ENCODE measurements around the gene GNB1L.
"Not testable (repeated sequence)": the region's sequence is repeated elsewhere in the genome, so short reads cannot be mapped to it uniquely, and the experiment has no call there.

Gene GNB1L

GRCh38 chr22:19890502-19891316, 36.0 kb upstream of the GNB1L start:
- DNase-seq (ENCODE audit: low read depth in 3 of 3, low spot score in 1 of 3): no peak

GRCh38 chr22:19889951-19890350, 35.3 kb upstream of the GNB1L start:
- DNase-seq (ENCODE audit: low read depth in 3 of 3, low spot score in 1 of 3): no peak

- no peak for DNase-seq (ENCODE audit: low read depth in 3 of 3, low spot score in 1 of 3)
These were observed 33.6 kb upstream of the GNB1L start for GRCh38 chr22:19888131-19888746.

- no peak for DNase-seq (ENCODE audit: low read depth in 3 of 3, low spot score in 1 of 3)
These were observed 32.7 kb upstream of the GNB1L start for GRCh38 chr22:19887256-19887985.

GRCh38 chr22:19886605-19887255, 32.1 kb upstream of the GNB1L start:
- no peak for DNase-seq (ENCODE audit: low read depth in 3 of 3, low spot score in 1 of 3)

GRCh38 chr22:19885841-19886592, 31.3 kb upstream of the GNB1L start:
- DNase-seq (ENCODE audit: low read depth in 3 of 3, low spot score in 1 of 3): no peak

- DNase-seq (ENCODE audit: low read depth in 3 of 3, low spot score in 1 of 3): no peak
These were observed 30.5 kb upstream of the GNB1L start for GRCh38 chr22:19884954-19885751.

GRCh38 chr22:19884161-19884953, 29.7 kb upstream of the GNB1L start:
- DNase-seq (ENCODE audit: low read depth in 3 of 3, low spot score in 1 of 3): no peak

- not testable (repeated sequence) for DNase-seq (ENCODE audit: low read depth in 3 of 3, low spot score in 1 of 3)
These were observed 28.8 kb upstream of the GNB1L start for GRCh38 chr22:19883446-19883845.

GRCh38 chr22:19882446-19883381, 28.0 kb upstream of the GNB1L start:
- DNase-seq (ENCODE audit: low read depth in 3 of 3, low spot score in 1 of 3): no peak

- no peak for DNase-seq (ENCODE audit: low read depth in 3 of 3, low spot score in 1 of 3)
These were observed 26.3 kb upstream of the GNB1L start for GRCh38 chr22:19880786-19881569.

GRCh38 chr22:19879992-19880785, 25.5 kb upstream of the GNB1L start:
- no peak for DNase-seq (ENCODE audit: low read depth in 3 of 3, low spot score in 1 of 3)

- no peak for DNase-seq (ENCODE audit: low read depth in 3 of 3, low spot score in 1 of 3)
These were observed 24.9 kb upstream of the GNB1L start for GRCh38 chr22:19879643-19879991.

GRCh38 chr22:19879246-19879570, 24.5 kb upstream of the GNB1L start:
- no peak for DNase-seq (ENCODE audit: low read depth in 3 of 3, low spot score in 1 of 3)

- no peak for DNase-seq (ENCODE audit: low read depth in 3 of 3, low spot score in 1 of 3)
These were observed 24.0 kb upstream of the GNB1L start for GRCh38 chr22:19878461-19879245.

Measured in stimulated activated CD4-positive, alpha-beta T cell treated with anti-CD3 and anti-CD28 coated beads, TNF-alpha, amount 100 ng/mL, for 1 hour (primary cell).